ENCODE results near the gene HIPK1. TPM values are rescaled to one million over a fixed set of nuclear protein-coding genes. Genes with fewer than 3 reads are reported as not detected.

The HIPK1 gene
- total and polyA plus RNA-seq, 10 of the 15 experiments (the other 5 are each of a cell fraction or from before 2014, with no cell fraction given) = 4.2 to 33.9 (median 11.4) TPM

DNA sequence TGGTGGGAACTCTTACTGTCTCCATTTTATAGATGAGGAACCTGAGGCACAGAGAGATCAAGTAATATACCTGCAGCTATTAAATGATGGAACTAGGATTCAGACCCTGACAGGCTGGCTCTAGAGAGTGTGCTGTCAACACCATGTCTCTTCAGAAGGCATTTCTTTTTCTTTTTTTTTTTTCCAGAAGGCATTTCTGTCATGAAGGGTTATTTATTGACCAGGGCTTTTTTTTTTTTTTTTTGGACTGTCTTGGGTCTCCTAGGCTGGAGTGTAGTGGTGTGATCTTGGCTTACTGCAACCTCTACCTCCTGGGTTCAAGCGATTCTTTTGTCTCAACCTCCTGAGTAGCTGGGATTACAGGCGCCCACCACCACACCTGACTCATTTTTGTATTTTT, 22.6 kb downstream of the HIPK1 start (continued):
- TF ChIP-seq FOXM1 (IDR thresholded peaks at IDR 0.05; ENCODE audit: low read depth, low read length) = no peak
- TF ChIP-seq RBBP5 (conservative IDR thresholded peaks at IDR 0.05) = no peak
- no peak for TF ChIP-seq ATF7 (IDR thresholded peaks at IDR 0.05; ENCODE audit: low read depth)
- no peak for TF ChIP-seq NR2F1 (conservative IDR thresholded peaks at IDR 0.05)
- TF ChIP-seq KLF5 (IDR thresholded peaks at IDR 0.05; ENCODE audit: partially characterized antibody) = no peak
- TF ChIP-seq RFX5 (IDR thresholded peaks at IDR 0.05; ENCODE audit: low read depth, low read length) = no peak
- TF ChIP-seq, protein P1, sequence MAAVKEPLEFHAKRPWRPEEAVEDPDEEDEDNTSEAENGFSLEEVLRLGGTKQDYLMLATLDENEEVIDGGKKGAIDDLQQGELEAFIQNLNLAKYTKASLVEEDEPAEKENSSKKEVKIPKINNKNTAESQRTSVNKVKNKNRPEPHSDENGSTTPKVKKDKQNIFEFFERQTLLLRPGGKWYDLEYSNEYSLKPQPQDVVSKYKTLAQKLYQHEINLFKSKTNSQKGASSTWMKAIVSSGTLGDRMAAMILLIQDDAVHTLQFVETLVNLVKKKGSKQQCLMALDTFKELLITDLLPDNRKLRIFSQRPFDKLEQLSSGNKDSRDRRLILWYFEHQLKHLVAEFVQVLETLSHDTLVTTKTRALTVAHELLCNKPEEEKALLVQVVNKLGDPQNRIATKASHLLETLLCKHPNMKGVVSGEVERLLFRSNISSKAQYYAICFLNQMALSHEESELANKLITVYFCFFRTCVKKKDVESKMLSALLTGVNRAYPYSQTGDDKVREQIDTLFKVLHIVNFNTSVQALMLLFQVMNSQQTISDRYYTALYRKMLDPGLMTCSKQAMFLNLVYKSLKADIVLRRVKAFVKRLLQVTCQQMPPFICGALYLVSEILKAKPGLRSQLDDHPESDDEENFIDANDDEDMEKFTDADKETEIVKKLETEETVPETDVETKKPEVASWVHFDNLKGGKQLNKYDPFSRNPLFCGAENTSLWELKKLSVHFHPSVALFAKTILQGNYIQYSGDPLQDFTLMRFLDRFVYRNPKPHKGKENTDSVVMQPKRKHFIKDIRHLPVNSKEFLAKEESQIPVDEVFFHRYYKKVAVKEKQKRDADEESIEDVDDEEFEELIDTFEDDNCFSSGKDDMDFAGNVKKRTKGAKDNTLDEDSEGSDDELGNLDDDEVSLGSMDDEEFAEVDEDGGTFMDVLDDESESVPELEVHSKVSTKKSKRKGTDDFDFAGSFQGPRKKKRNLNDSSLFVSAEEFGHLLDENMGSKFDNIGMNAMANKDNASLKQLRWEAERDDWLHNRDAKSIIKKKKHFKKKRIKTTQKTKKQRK (IDR thresholded peaks at IDR 0.05; ENCODE audit: low read depth, low read length) = no peak
- no peak for TF ChIP-seq IRF3 (IDR thresholded peaks at IDR 0.05)
- TF ChIP-seq, protein P2, sequence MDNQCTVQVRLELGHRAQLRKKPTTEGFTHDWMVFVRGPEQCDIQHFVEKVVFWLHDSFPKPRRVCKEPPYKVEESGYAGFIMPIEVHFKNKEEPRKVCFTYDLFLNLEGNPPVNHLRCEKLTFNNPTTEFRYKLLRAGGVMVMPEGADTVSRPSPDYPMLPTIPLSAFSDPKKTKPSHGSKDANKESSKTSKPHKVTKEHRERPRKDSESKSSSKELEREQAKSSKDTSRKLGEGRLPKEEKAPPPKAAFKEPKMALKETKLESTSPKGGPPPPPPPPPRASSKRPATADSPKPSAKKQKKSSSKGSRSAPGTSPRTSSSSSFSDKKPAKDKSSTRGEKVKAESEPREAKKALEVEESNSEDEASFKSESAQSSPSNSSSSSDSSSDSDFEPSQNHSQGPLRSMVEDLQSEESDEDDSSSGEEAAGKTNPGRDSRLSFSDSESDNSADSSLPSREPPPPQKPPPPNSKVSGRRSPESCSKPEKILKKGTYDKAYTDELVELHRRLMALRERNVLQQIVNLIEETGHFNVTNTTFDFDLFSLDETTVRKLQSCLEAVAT (IDR thresholded peaks at IDR 0.05) = no peak
- TF ChIP-seq CBFB (IDR thresholded peaks at IDR 0.05; ENCODE audit: low read depth) = no peak

Measured in GM12878 (cell line).